Activated T-cell treated with anti-CD3 and anti-CD28 coated beads for 1 hour (primary cell): ENCODE data around the gene MYL9.

Experiments
- DNase-seq: peaks from one replicate; pipeline ENCODE4 v3.0.0-alpha.2; 2020; ENCODE audit warnings: low read depth

MYL9 gene

GRCh38 chr20:36526521-36527011, 14.8 kb upstream of the MYL9 start:
- no peak for DNase-seq

GRCh38 chr20:36527331-36528125, 13.8 kb upstream of the MYL9 start:
- DNase-seq, result no peak

GRCh38 chr20:36528176-36528874, 13.0 kb upstream of the MYL9 start:
- DNase-seq, result no peak

- DNase-seq, result no peak
Observed at GRCh38 chr20:36528875-36529417, 12.4 kb upstream of the MYL9 start.

- no peak for DNase-seq
Observed at GRCh38 chr20:36532388-36532787, 8.9 kb upstream of the MYL9 start.

- DNase-seq, result no peak
Observed at GRCh38 chr20:36532822-36533221, 8.5 kb upstream of the MYL9 start.

GRCh38 chr20:36538026-36538722, 3.1 kb upstream of the MYL9 start:
- no peak for DNase-seq

- DNase-seq, result no peak
Observed at GRCh38 chr20:36540551-36541211, 638 bp upstream of the MYL9 start.

- DNase-seq, result no peak
Observed at GRCh38 chr20:36541768-36542488, 609 bp downstream of the MYL9 start.

- DNase-seq, result no peak
Observed at GRCh38 chr20:36542516-36543183, 1.3 kb downstream of the MYL9 start.

GRCh38 chr20:36543184-36544133, 2.1 kb downstream of the MYL9 start:
- no peak for DNase-seq

- DNase-seq, result no peak
Observed at GRCh38 chr20:36544134-36545018, 3.1 kb downstream of the MYL9 start.

- no peak for DNase-seq
Observed at GRCh38 chr20:36546111-36546736, 4.9 kb downstream of the MYL9 start.

GRCh38 chr20:36547186-36548005, 6.1 kb downstream of the MYL9 start:
- DNase-seq, result no peak

GRCh38 chr20:36548006-36548315, 6.6 kb downstream of the MYL9 start:
- DNase-seq, result no peak

- DNase-seq, result no peak
Observed at GRCh38 chr20:36548704-36549627, 7.6 kb downstream of the MYL9 start.
